Stimulated activated CD8-positive, alpha-beta memory T cell treated with anti-CD3 and anti-CD28 coated beads, Interleukin-7, amount 100 ng/mL, for 1 hour (primary cell): ENCODE measurements around the gene NCK1.
A peak's percentile ranks its signal among the peaks of the same experiment; 100 is the strongest.
"Not testable (repeated sequence)": the region's sequence is repeated elsewhere in the genome, so short reads cannot be mapped to it uniquely, and the experiment has no call there.

ENCODE experiments used
- DNase-seq, 2 donors: peaks; one replicate each; pipeline ENCODE4 v3.0.0-alpha.2; 2020; ENCODE audit warnings: low read depth in 2 of 2

NCK1 gene

DNA sequence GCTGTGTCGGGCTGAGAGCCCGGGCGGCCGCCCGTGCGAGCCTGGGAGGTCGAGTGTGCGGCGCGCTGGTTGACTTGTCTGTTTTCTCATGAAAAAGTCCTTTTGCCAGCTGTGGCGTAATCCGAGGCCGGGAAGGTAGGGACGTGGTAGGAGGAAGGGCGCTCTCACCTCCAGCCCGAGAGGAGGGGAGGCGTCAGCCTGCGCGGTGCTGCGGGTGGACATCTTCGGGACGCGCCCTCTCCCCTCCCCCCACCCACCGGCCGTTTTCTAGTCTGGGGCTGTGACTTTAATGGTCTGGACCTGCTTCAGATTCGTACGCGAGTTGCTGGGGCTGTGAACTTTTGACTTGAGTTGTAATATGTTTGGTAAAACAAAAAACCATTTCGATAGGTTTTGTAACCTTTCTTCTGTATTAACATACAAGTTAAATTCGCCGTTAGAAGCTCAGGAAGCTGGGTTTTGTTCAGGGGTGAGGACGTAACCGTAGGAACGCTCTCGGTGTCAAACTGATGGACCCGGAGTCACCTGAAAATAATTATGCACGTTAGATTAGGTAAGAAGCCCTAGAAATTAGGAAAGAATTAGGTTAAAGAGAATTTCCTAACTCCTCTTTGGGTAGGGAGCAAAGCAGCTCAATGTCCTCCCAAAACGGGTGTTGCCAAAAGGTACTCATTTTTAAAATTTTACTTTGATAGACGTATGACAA is 762 bp downstream of the NCK1 start:
- peak; percentile 7 to 11 for DNase-seq

DNA sequence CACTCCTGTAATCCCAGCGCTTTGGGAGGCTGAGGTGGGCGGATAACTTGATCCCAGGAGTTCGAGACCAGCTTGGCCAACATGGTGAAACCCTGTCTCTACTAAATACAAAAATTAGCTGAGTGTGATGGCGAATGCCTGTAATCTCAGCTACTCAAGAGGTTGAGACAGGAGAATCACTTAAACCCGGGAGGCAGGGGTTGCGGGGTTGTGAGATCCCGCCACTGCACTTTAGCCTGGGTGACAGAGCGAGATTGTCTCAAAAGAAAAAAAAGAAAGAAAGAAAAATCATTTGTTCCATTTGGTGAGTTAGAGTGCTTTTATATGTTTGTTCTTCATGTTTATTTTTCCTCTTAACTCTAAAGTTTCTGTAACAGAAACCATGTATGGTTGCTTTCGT is 7.3 kb downstream of the NCK1 start:
- DNase-seq, result no peak

DNA sequence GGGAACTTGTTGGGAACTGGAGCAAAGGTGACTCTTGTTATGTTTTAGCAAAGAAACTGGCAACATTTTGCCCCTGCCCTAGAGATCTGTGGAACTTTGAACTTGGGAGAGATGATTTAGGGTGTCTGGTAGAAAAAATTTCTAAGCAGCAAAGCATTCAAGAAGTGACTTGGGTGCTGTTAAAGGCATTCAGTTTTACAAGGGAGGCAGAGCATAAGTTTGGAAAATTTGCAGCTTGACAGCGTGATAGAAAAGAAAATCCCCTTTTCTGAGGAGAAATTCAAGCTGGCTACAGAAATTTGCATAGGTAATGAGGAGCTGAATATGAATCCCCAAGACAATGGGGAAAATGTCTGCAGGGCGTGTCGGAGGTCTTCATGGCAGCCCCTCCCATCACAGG is 10.2 kb downstream of the NCK1 start:
- not testable (repeated sequence) for DNase-seq

DNA sequence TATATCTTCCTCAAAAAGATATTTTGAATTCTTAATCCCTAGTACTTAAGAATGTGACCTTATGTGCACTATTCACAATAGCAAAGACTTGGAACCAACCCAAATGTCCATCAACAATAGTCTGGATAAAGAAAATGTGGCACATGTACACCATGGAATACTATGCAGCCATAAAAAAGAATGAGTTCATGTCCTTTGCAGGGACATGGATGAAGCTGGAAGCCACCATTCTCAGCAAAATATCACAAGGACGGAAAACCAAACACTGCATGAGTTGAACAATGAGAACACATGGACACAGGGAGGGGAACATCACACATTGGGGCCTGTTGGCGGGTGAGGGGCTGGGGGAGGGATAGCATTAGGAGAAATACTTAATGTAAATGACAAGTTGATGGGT is 17.5 kb downstream of the NCK1 start:
- not testable (repeated sequence) for DNase-seq

DNA sequence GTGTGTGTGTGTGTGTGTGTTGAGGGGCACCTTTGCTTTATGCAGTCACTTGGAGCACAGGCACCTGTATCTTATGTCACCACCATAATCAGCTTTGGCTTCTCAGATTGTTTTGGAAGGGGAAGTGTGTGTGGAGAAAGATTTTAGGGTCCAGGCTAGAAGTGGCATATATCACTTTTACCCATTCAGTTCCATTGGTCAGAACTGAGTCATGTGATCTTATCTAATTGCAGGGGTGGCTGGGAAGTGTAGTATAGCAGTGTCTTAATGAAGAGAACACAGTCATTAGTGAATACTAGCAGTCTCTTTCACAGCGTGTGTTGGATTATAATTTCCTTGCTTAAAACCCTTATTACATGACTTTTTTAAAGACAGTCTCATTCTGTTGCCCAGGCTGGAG is 20.6 kb downstream of the NCK1 start:
- no peak for DNase-seq

DNA sequence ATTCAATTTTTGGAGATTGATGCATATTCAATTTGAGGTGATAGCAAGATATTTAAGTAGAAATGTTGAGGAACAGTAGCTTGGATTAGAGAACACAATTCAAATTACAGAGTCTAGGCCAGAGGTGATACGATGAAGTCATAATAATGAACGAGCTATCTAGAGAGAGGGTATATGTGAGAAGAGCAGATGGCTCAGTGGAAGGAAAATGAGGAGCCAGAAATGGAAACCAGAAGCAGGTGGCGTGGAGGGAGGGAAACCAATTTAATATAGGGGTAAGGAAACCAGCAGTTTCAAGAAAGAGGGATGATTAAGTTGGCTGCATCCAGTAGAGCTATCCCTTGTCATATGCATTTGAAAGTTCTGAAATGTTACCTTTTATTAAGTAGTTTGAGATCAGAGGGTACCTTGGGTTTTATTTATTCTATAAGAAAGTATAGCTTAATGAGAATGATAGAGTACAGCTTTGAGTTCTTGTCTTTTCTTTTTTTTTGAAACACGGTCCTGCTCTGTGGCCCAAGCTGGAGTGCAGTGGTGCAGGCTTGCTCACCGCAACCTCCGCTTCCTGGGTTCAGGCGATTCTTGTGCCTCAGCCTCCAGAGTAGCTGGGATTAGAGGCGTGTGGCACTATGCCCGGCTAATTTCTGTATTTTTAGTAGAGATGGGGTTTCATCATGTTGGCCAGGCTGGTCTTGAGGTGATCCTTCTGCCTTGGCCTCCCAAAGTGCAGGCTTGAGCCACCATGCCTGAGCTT is 22.1 kb downstream of the NCK1 start:
- no peak for DNase-seq

DNA sequence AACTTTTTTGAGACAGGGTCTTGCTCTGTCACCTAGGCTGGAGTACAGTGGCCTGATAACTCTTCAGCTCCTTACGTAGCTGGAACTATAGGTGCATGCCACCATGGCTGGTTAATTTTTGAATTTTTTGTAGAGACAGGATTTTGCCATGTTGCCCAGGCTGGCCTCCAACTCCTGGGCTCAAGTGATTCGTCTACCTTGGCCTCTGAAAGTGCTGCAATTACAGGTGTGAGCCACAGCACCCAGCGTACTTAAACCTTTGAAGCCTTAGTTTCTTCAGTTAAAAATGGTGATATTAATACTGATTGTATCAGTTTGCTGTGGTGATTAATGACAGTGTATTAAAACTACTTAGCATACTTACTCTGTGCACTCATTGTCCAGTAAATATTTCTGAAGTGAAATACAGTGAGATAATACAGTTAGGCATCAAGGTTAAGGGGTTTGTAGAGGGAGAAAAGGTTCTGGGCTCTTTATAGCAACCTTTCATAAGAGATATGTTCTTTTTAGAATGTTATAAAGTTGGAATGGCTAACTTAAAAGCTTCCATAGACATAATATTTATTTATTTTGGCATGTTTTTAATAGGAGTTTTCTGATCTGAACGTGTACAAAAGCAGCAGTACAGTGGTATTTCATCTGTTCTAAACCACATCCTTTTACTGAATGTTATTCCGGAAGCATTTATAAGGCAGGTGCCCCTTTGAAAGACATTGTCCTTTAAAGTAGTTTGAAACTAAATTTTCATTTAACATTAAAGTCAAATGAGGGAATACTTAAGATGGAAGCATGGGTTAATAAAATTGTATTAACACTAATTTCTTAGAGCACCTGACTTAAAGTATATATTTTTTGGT is 23.6 kb downstream of the NCK1 start:
- no peak for DNase-seq

DNA sequence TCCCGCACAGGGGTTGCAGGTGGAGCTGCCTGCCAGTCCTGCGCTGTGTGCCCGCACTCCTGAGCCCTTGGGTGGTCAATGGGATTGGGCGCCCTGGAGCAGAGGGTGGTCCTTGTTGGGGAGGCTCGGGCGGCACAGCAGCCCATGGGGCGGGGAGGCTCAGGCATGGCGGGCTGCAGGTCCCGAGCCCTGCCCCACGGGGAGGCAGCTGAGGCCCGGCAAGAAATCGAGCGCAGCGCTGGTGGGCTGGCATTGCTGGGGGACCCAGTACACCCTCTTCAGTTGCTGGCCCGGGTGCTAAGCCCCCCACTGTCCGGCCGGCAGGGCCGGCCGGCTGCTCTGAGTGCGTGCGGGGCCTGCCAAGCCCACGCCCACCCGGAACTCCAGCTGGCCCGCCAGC is 27.9 kb downstream of the NCK1 start:
- DNase-seq, result no peak

DNA sequence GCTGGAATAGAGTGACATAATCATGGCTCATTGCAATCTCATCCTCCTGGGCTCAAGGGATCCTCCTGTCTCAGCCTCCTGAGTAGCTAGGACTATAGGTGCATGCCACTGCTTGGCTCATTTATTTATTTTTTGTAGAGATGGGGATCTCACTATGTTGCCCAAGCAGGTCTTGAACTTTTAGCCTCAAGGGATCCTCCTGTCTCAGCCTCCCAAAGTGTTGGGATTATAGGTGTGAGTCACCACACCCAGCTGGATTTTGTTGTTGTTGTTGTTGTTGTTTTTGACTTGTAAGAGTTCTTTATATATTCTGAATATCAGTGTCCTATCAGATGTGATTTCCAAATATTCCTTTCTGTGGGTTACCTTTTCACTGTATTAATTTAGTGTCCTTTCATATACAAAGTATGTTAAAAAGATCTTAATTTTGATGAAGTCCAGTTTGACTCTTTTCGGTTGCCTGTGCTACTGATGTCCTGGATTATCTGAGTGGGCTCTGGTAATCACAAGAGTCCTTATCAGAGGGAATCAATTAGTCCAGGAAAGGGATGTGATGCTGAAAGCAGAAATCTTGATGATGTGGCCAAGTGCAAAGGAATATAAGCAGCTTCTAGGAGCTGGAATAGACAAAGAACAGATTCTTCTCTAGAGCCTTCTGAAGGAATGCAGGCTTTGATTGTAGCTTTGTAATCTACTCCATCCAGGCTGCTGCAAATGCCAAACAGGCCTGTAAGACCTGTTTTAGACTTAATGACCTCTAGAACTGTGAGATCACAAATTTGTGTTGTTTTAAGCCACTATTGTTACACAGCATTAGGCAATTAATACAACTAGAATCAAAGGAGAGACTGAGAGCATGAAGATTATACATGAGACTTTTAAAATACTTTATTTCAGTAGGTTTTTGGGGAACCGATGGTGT is 30.2 kb downstream of the NCK1 start:
- no peak for DNase-seq

DNA sequence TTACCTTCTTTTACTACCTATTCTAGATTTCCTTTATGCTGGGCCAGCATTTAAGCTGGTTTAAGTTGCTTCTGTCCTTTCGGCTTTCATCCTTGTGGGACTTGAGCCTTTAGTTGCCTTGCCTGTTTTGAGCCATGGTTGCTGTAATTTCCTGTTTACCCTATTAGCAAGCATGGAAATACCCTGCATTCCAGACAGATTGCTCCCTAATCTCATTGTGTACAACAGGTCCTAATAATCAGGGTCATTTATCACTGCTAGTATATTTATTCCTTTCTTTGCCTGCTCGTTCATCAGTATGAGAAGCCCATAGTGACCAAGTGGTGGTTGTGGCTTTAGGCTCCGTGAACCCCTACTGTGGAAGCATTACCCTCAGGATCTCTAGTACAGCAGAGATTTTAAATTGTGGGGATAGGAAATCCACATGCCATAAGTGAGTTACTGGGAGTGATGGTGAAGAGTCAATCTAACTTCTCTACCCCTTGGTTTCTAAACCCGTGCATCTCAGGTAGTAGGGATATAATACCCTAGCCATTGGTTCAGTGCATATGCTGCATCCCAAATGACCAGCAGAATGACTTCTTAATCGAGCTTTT is 31.9 kb downstream of the NCK1 start:
- no peak for DNase-seq

DNA sequence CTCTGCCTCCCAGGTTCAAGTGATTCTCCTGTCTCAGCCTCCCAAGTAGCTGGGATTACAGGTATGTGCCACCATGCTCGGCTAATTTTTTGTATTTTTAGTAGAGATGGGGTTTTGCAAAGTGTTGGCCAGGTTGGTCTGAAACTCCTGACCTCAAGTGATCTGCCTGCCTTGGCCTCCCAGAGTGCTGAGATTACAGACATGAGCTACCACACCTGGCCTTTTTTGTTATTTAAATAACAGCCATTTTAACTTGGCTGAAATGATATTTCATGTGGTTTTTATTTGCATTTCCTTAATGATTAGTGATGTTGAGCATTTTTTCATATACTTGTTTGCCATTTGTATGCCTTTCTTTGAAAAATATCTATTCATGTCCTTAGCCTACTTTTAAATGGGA is 35.2 kb downstream of the NCK1 start:
- not testable (repeated sequence) for DNase-seq

DNA sequence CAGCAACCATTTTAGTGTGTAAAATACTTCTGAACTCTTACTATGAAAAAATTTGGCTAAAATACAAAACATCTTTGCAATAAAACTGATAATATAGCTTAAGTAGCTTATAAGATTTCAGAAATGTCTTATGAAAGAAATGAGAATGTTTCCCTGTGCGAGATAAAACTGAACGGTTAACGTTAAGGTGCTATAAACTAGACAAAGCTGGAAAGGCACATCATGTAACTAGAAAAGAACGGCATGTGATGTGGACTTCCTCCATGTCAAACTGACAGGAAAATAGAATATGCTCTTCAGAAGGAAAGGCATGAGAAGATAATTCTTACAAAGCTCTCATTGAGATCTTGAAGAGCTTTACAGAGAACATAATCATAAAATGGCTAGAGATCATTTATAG is 36.5 kb downstream of the NCK1 start:
- no peak for DNase-seq

DNA sequence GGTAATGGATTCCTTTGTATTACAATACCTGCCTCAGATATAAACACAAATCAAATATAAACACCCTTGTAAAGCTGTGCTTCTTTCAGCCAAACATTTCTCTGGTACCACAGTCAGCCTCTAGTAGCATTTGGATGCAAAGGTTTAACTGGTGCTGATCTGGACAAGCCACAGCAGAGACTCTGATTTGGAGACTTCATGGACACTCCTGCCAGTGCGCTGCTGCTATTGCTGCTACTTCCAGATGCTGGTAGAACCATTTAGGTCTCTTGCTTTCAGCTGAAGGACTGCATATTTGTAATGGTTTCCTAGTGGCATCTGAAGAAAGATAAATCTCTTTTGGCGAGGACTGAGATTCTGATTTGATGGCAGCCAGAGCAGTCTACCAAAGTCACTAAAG is 36.9 kb downstream of the NCK1 start:
- DNase-seq, result no peak

DNA sequence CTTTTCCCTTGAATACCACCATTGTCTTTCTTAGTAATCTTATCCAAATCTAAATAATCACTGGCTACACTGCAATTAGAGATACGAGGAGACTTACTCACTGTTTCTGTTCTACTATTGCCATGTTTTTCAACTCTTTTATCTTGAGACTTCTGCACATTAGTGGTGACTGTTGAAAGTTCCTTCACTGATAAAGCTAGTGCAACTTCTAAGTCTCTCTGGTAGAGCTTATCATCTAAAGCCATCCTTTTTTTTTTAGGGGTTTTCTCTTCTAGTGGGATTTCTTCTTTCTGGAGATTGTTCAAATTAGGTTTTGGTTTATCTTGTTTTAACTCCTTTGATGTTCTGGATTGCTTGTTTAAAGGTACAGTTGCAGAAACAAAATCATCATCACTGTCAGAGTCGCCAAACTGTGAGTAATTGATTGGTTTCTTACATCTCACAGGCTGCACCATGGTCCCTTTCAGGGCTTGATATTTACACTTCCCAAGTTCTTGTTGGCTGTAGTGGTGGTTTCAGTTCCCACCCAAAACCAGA is 37.7 kb downstream of the NCK1 start:
- no peak for DNase-seq

DNA sequence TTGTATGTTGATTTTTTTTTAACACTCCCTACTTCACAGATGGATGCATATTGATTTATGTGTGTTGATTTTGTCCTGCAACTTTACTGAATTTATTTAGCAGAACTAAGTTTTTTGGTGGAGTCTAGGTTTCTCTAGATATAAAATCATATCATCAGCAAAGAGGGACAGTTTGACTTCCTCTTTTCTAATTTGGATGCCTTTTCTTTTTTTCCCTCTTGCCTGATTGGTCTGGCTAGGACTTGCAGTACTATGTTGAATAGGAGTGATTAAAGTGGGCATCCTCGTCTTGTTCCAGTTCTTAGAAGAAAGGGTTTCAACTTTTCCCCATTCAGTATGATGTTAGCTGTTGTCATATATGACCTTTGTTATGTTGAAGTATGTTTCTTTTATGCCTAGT is 38.7 kb downstream of the NCK1 start:
- not testable (repeated sequence) for DNase-seq

DNA sequence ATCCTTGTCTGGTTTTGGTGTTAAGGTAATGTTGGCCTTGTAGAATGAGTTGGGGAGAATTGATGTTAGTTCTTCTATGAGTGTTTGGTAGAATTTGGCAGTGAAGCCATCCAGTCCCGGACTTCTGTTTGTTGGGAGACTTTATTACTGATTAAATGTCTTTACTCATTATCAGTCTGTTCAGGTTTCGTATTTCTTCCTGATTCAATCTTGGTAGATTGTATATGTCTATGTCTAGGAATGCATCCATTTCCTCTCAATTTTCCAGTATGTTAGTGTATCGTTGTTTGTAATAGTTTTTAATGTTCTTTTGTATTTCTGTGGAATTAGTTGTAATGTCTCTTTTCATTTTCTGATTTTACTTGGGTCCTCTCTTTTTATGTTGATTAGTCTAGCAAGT is 39.4 kb downstream of the NCK1 start:
- no peak for DNase-seq

DNA sequence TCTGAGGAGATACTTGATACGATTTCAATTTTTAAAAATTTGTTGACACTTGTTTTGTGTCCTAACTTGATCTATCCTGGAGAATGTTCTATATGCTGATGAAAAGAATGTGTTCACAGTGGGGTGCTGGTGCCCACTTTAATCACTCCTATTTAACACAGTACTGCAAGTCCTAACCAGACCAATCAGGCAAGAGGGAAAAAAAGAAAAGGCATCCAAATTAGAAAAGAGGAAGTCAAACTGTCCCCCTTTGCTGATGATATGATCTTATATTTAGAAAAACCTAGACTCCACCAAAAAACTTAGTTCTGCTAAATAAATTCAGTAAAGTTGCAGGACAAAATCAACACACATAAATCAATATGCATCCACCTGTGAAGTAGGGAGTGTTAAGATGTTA is 40.5 kb downstream of the NCK1 start:
- not testable (repeated sequence) for DNase-seq

DNA sequence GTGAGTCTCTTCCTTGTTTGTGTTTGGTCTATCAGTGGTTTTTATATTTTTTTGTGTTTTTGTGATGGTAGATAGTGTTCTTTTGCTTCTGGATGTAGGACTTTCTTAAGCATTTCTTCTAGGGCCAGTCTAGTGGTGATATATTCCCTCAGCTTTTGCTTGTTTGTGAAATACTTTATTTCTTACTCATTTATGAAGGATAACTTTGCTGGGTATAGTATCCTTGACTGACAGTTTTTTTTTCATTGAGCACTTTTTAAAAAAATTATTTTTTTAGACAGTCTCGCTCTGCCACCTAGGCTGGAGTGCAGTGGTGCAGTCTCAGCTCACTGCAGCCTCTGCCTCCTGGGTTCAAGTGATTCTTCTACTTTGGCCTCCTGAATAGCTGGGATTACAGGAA is 41.9 kb downstream of the NCK1 start:
- no peak for DNase-seq

DNA sequence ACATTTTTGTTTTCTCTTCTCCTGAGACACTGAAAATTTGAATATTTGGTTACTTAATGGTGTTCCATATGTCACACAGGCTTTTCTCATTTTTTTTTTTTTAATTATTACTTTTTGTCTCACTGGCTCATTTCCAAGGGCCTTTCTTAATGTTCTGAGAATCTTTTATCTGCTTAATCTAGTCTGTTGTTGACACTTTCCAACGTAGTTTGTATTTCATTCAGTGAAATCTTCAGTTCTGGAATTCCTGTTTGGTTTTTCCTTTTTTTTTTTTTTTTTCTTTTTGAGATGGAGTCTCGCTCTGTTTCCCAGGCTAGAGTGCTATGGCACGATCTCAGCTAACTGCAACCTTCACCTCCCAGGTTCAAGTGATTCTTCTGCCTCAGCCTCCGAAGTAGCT is 42.7 kb downstream of the NCK1 start:
- no peak for DNase-seq

DNA sequence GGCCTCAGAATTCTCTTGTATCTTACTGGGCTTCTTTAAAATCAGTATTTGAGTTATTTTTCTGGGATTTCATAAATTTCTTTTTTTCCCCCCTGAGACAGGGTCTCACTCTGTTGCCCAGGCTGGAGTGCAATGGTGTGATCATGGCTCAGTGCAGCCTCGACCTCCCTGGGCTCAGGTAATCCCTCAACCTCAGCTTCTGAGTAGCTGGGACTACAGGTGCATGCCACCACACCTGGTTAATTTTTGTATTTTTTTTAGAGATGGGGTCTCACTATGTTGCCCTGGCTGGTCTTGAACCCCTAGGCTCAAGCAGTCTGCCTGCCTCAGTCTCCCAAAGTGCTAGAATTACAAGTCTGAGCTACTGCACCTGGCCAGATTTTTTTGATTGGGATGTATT is 43.5 kb downstream of the NCK1 start:
- DNase-seq, result no peak

DNA sequence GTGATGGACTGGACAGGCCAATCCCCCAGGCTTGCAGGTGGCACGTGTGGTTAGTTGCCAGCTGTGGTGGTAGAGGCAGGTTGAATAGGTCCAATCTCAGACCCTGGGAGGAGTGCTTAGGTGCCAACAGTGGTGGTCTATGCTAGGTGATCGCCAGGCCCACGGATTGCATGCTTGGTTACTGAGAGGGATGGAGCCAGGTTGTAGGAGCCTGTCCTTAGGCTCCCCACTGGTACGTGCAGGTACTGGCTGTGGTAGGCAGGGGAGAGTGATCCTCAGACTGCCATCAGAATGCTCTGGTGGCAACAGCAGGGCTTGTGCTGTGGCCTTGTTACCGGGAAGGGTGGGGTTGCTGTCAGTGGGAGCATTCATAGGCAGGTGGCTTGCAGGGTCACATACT is 44.7 kb downstream of the NCK1 start:
- no peak for DNase-seq
